Osteoblast (primary cell): ENCODE results near the gene SLC37A4. TPM values are rescaled to one million over a fixed set of nuclear protein-coding genes. Genes with fewer than 3 reads are reported as not detected.

Experiments
- DNase-seq: peaks from one replicate; pipeline ENCODE4 v3.0.0; 2011; ENCODE audit warnings: low spot score, mixed read lengths; ENCODE audit not compliant: insufficient read length; ENCODE audit errors: missing footprints
- H2AFZ ChIP-seq: 2 replicates; pipeline ENCODE4 v1.6.0; 2011; ENCODE audit warnings: mild to moderate bottlenecking, low read length
- H3K27ac ChIP-seq: 2 replicates; pipeline ENCODE4 v1.5.1; 2011; ENCODE audit warnings: mild to moderate bottlenecking, low read depth, low read length, moderate library complexity
- H3K27me3 ChIP-seq: 2 replicates; pipeline ENCODE4 v1.6.0; 2012; ENCODE audit warnings: mild to moderate bottlenecking, control low read depth, inconsistent platforms, low read length, moderate library complexity; ENCODE audit not compliant: insufficient read depth
- H3K36me3 ChIP-seq: 2 replicates; pipeline ENCODE4 v1.5.1; 2011; ENCODE audit warnings: mild to moderate bottlenecking, low read length, control low read depth, moderate library complexity; ENCODE audit not compliant: insufficient read depth
- H3K4me1 ChIP-seq: 2 replicates; pipeline ENCODE4 v1.5.1; 2011; ENCODE audit warnings: mild to moderate bottlenecking, low read length, control low read depth, moderate library complexity; ENCODE audit not compliant: insufficient read depth
- H3K4me2 ChIP-seq: 2 replicates; pipeline ENCODE4 v1.6.0; 2011; ENCODE audit warnings: mild to moderate bottlenecking, low read length; ENCODE audit not compliant: insufficient read depth
- H3K4me3 ChIP-seq: fragments of 200-600 bp; sonication (generic); 3 replicates; pipeline ENCODE4 v1.5.1; 2012; ENCODE audit warnings: mild to moderate bottlenecking, low read length, inconsistent platforms; ENCODE audit not compliant: insufficient read depth
- H3K79me2 ChIP-seq: 2 replicates; pipeline ENCODE4 v1.6.0; 2012; ENCODE audit warnings: mild to moderate bottlenecking, low read length, control low read depth, inconsistent platforms; ENCODE audit not compliant: insufficient read depth
- H3K9me3 ChIP-seq: 2 replicates; pipeline ENCODE4 v1.5.1; 2011; ENCODE audit warnings: low read depth, low read length, control low read depth
- H4K20me1 ChIP-seq: 2 replicates; pipeline ENCODE4 v1.6.0; 2012; ENCODE audit warnings: mild to moderate bottlenecking, low read length, control low read depth; ENCODE audit not compliant: insufficient read depth
- total RNA-seq: library from RNA; depleted of rRNA; stranded (reverse); fragments of >200 nt; gene quantifications from 2 replicates; pipeline ENCODE4 v1.2.3, GENCODE V29; 2012
- TF ChIP-seq, protein P1 (sequence below): IDR thresholded peaks from 2 replicates; pipeline ENCODE4 v1.5.1; 2011; ENCODE audit warnings: mild to moderate bottlenecking, low read depth, low read length, moderate library complexity; ENCODE audit errors: extremely low read depth

SLC37A4 gene
- total RNA-seq, 1 donor, result 14.8 TPM

DNA sequence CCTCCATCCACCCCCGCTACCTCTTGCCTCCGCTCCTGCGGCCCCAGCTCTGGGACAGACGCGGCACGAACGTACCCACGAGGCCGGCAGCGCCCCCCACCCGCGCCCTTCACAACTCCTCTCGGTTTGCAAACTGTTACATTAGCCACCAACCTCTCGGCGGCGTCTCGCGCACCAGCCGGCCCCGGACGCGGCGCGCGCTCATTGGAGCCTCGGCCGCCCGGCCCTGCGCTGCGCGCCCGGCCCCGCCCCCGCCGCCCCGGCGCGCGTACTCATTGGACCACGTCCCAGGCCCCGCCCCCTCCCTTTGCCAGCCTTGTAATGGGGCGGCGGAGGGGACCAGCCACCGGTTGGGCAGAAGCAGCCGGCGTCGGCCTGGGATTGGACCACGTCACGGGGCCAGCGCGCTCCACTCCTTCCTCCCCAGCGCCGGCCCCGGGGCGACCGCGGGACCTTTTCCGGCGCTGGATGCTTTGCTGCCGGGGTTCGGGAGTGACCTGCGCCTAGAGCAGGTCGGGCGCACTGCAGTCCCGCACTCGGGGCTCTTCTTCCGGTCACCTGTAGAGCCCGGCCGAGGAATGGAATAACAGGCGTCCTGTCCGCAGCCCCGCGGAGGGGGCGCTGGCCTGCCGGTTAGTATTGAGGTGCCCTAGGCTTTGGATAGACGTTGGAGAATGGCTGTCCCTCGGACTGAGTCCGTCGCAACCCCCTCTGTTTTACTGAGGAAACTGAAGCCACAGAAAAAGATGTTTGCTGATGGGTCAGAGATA lies 26.5 kb upstream of the SLC37A4 start, which contains the start of gene HYOU1:
Gene HYOU1, minus strand, starts transcription at position 206 of the 770 bp plus-strand sequence. CDS start 1,045 bp downstream, outside the sequence.
- H3K9me3 ChIP-seq, result no peaks in the 10 kb centered on the region
- H3K4me1 ChIP-seq, result peaks cover 18% of the 10 kb centered on the region
- TF ChIP-seq, protein P1, sequence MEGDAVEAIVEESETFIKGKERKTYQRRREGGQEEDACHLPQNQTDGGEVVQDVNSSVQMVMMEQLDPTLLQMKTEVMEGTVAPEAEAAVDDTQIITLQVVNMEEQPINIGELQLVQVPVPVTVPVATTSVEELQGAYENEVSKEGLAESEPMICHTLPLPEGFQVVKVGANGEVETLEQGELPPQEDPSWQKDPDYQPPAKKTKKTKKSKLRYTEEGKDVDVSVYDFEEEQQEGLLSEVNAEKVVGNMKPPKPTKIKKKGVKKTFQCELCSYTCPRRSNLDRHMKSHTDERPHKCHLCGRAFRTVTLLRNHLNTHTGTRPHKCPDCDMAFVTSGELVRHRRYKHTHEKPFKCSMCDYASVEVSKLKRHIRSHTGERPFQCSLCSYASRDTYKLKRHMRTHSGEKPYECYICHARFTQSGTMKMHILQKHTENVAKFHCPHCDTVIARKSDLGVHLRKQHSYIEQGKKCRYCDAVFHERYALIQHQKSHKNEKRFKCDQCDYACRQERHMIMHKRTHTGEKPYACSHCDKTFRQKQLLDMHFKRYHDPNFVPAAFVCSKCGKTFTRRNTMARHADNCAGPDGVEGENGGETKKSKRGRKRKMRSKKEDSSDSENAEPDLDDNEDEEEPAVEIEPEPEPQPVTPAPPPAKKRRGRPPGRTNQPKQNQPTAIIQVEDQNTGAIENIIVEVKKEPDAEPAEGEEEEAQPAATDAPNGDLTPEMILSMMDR, result no peak
- H3K4me2 ChIP-seq, result peak within 1 kb of the TSS; percentile 97
- no peaks in the 10 kb centered on the region for H3K27me3 ChIP-seq
- peak within 1 kb of the TSS; percentile 82 for H3K27ac ChIP-seq
- H3K79me2 ChIP-seq, result peaks cover 31% of the 10 kb centered on the region
- peaks cover 32% of the 10 kb centered on the region for H3K36me3 ChIP-seq
- DNase-seq, result peak; percentile 100
- H4K20me1 ChIP-seq, result peaks cover 15% of the 10 kb centered on the region
- peak within 1 kb of the TSS; percentile 93 for H2AFZ ChIP-seq
- peak within 1 kb of the TSS; percentile 94 for H3K4me3 ChIP-seq

DNA sequence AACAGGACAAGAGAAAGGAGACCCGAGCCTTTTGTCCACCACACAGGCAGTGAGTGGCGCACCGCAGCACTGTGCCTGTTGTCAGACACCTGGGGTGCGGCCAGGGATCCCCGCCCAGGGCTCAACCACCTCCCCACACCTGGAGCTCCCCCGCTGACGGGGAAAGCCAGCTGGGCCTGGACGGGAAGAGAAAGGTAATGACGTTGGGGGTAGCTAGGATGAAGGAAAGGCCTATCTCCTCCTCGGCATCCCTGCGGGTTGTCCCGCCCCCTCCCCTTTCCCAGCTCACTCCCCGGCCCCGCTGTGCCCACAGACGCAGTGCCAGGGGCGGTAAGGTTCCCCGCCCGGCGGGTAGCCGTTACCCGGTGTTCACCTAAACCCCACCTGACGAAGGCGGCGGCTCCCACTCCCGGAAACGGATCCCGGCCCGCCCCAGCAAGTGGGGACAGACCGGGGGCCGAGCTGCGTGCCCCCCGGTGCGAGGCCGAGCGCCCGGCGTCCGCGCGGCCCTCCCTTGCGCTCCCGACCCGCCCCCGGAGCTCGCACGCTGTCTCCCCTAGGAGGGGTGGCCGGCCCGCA lies 25.8 kb upstream of the SLC37A4 start:
- Histone ChIP-seq H3K4me3 (peak overlapping the region; percentile 94), H3K27me3 (no peaks in the 10 kb centered on the region), H3K4me1 (peaks cover 18% of the 10 kb centered on the region), H3K4me2 (peak overlapping the region; percentile 95), H3K36me3 (peaks cover 39% of the 10 kb centered on the region), H3K9me3 (no peaks in the 10 kb centered on the region), H3K27ac (peak overlapping the region; percentile 77), H4K20me1 (peaks cover 21% of the 10 kb centered on the region), H2AFZ (peak overlapping the region; percentile 77), H3K79me2 (peaks cover 31% of the 10 kb centered on the region)
- peak; percentile 85 for DNase-seq
- TF ChIP-seq, protein P1, result no peak

DNA sequence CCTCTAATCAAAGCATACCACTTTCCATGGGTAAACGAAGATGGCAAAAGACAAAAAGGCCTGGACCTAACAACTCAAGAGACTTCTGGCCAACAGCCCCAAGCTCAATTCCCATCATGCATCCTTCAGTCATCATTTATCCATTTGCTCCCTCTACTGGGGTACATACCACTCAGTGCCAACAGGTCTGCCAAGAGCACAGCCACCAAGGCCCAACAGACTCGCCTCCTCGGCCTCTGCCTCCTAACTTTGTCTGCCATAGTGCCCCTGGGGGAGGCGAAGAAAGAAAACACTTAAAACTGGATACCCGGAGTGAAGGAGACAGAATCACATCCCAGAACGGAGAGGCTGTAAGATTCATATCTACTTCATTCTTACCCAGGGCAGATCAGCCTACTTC lies 25.2 kb upstream of the SLC37A4 start:
- Histone ChIP-seq H3K79me2 (peaks cover 31% of the 10 kb centered on the region), H3K4me2 (peak overlapping the region; percentile 95), H3K36me3 (peaks cover 44% of the 10 kb centered on the region), H3K9me3 (no peaks in the 10 kb centered on the region), H4K20me1 (peaks cover 21% of the 10 kb centered on the region), H3K4me3 (peak overlapping the region; percentile 94), H2AFZ (peak overlapping the region; percentile 77), H3K4me1 (peaks cover 18% of the 10 kb centered on the region), H3K27me3 (no peaks in the 10 kb centered on the region), H3K27ac (peak overlapping the region; percentile 77)
- peak; percentile 92 for DNase-seq
- TF ChIP-seq, protein P1, result peak; percentile 39

DNA sequence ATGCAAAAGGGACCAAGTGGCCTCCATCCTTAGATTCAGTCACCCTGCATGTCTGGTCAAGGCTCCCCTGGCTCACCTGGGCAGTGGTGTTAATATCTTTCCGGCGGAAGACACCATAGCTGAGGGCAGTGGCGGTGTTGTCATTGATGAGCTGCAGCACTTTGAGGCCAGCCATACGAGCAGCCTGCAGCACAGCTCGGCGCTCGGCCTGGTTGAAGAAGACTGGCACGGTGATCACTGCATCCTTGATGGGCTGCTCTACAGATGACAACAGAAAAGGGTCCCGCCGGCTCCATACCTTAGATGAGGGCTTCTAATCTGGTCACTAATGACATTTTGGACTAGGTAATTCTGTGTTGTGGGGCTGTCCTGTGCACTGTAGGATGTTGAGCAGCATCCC lies 23.7 kb upstream of the SLC37A4 start:
- no peaks in the 10 kb centered on the region for H3K9me3 ChIP-seq

More for the DNA sequence above, 23.7 kb upstream of the SLC37A4 start:
- Histone ChIP-seq H3K79me2 (peaks cover 31% of the 10 kb centered on the region), H3K36me3 (peaks cover 56% of the 10 kb centered on the region), H2AFZ (no peak overlapping the region), H3K4me3 (no peak overlapping the region), H4K20me1 (peaks cover 21% of the 10 kb centered on the region), H3K4me1 (peaks cover 18% of the 10 kb centered on the region), H3K4me2 (no peak overlapping the region), H3K27me3 (no peaks in the 10 kb centered on the region), H3K27ac (no peak overlapping the region)
- DNase-seq, result no peak
- TF ChIP-seq, protein P1, result no peak
